Measurements from ENCODE around the gene ARSA.
A peak's percentile ranks its signal among the peaks of the same experiment; 100 is the strongest.

ARSA gene

DNA sequence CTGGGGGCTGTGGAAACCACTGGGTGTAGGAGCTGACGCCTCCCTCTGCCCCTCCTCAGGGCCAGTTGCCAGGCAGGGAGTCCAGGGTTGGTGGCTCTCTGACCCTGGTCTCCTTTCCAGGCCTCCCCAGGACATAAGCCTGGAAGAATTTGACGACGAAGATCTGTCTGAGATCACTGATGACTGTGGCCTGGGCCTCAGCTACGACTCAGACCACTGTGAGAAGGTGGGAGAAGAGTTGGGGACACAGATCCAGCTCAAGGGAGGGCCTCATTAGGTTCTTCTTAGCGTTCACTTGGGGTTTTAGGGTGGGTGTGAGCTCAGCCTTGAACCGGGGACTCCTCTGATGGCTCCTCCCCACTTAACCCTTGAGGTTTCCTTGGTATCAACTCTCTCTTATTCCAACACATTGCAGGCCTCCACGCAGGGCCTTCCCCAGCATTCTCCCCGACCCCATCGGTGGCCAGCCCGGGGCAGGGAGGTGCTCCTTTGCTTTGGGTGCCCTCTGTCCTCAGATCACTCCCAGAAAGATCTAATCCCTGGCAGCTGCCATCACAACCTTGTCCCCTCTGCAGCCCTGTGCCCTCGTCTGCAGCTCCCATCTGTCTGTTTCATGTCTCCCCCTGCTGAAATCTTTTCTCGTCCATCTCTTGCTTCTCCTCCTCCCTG lies 26.1 kb downstream of the ARSA start:
- Mint-ChIP-seq H3K4me1 (ENCODE audit: low read depth in 2 of 2) (peaks cover 2 to 7% of the 10 kb centered on the region in 2 donors), H3K9me3 (no peaks in the 10 kb centered on the region), H3K27ac (peak overlapping the region in 1 of 2 donors; percentile 9), H3K4me3 (peak overlapping the region; percentile 44 to 56), H3K27me3 (peaks cover 38 to 64% of the 10 kb centered on the region in 2 donors), H3K36me3 (ENCODE audit: insufficient read depth) (no peaks in the 10 kb centered on the region)
- DNase-seq (no peak), ATAC-seq (replicated peaks) (no peak)

DNA sequence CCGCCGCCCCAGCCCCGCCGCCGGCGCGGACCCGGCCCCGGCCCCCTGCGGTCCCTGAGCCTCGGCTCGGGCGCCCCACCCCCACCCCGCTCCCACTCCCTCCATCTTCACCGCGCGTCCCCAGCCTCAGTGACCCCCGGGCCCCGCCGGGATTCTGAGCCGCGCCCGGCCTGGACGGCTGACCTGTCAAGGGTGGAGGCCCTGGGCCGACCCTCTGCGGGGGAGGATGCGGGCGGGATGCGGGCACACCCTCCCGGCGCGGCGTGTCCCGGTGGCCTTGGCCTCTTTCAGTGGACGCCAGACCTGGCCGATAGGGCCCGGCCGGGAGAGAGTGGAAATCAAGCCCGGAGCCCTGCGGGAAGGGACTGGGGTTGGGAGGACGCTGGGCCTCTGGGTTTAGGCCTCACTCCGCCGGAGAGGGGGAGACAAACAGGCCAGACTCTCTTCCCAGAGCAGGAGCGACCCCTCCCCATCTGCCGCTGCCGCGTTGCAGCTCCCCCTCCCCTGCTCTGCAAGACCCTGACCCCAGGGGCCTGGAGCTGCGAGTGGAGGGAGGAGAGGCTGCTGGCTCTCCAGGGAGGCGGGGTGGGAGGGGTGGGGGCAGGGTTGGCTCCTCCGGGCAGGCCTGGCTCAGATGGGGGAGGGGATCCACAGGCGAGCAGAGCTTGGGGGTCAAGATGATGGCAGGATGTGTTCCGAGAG lies 26.8 kb downstream of the ARSA start:
- Mint-ChIP-seq H3K36me3 (ENCODE audit: insufficient read depth) (no peaks in the 10 kb centered on the region), H3K4me1 (ENCODE audit: low read depth in 2 of 2) (peaks cover 2 to 7% of the 10 kb centered on the region in 2 donors), H3K27ac (peak overlapping the region in 1 of 2 donors; percentile 9), H3K4me3 (peak overlapping the region; percentile 44 to 56), H3K27me3 (peaks cover 39 to 58% of the 10 kb centered on the region in 2 donors), H3K9me3 (no peaks in the 10 kb centered on the region)
- DNase-seq (no peak), ATAC-seq (replicated peaks) (no peak)

DNA sequence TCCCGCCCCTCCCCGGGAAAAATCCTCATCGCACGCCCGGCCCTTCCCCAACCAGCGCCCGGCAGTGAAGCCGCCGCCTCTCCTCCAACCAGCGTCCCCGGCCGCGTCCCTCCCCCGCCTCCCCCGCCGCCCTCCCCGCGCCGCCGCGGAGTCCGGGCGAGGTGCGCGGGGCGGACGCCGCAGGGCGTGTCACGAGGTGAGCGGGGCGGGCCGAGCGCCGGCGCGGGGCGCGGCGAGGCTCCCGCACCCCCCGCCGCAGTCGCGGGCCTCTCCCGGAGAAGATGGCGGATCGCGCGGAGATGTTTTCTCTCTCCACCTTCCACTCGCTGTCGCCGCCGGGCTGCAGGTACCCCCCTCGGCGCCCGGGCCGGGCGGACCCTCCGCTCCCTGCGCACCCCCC lies 27.4 kb downstream of the ARSA start, which contains the start of gene MAPK8IP2:
Gene MAPK8IP2, plus strand, starts transcription at position 256 of the 400 bp plus-strand sequence. Its CDS starts 26 bp downstream, at position 282.
- peak within 1 kb of the TSS in 1 of 2 donors; percentile 9 for H3K27ac Mint-ChIP-seq
- peaks cover 2 to 7% of the 10 kb centered on the region in 2 donors for H3K4me1 Mint-ChIP-seq (ENCODE audit: low read depth in 2 of 2)
- DNase-seq (no peak), ATAC-seq (replicated peaks) (peak; percentile 51)
- H3K27me3 Mint-ChIP-seq: peaks cover 39 to 52% of the 10 kb centered on the region in 2 donors
- H3K4me3 Mint-ChIP-seq: peak within 1 kb of the TSS; percentile 44 to 56
- no peaks in the 10 kb centered on the region for H3K9me3 Mint-ChIP-seq
- peaks cover under 1% of the 10 kb centered on the region for H3K36me3 Mint-ChIP-seq (ENCODE audit: insufficient read depth)

DNA sequence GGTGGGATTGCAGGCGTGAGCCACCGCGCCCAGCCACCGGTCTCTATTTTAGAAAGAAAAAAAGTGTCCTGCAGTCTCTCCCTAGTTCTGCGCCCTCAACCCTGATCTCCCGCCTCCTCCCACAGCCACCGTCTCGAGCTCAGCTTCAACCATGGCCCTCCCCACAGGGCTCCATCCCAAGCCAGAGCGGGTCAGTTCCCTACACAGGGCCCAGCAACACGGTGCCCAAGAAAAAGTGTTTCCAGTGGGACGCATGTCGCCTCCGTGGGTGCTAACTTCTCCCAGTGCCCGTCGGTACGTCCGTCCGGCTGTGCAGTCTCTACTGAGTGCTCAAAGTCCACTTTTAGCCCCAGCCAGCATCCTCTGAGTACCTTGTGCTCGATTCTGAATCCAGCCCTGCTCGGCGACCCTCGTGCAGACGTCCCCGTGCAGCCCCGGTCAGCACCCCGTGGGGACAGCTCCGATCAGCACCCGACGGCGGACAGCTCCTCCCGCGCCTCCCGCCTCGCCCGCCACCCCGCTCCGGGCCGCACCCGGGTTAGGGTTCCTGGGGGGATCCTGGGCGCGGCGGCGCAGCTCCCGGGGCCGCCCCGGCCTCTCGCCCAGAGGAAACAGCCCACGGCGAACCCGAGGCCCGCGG lies 28.0 kb downstream of the ARSA start:
- peak; percentile 95 for ATAC-seq (replicated peaks)
- Mint-ChIP-seq H3K27ac (no peak overlapping the region), H3K4me3 (peak overlapping the region; percentile 34 to 44), H3K27me3 (peaks cover 39 to 46% of the 10 kb centered on the region in 2 donors), H3K36me3 (ENCODE audit: insufficient read depth) (peaks cover 3% of the 10 kb centered on the region), H3K9me3 (no peaks in the 10 kb centered on the region), H3K4me1 (ENCODE audit: low read depth in 2 of 2) (peaks cover 2 to 7% of the 10 kb centered on the region in 2 donors)
- DNase-seq: peak; percentile 66 to 74 (median 71)

DNA sequence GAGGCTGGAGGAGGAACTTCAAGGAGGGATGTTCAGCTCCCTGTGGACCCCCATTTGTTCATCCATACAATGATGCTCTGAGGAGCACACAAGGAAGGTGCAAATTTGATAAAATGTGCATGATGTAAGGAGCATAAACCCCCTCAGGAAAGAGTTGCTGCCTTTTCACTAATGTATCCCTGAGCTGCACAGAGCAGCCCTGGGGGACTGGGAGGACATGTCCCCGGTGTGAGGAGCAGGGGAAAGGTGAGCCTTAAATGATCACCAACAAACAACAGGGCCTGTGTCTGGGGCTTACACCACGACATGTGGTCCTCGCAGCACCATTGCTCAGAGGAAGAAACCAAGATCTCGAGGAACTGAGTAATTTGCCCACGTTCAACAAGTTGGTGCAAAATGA lies 30.9 kb downstream of the ARSA start:
- no peak for ATAC-seq (replicated peaks)
- H3K4me3 Mint-ChIP-seq: no peak overlapping the region
- no peak overlapping the region for H3K27ac Mint-ChIP-seq
- no peaks in the 10 kb centered on the region for H3K9me3 Mint-ChIP-seq
- peaks cover 2 to 5% of the 10 kb centered on the region in 2 donors for H3K4me1 Mint-ChIP-seq (ENCODE audit: low read depth in 2 of 2)
- peaks cover 6% of the 10 kb centered on the region for H3K36me3 Mint-ChIP-seq (ENCODE audit: insufficient read depth)
- no peak for DNase-seq
- peaks cover 24 to 28% of the 10 kb centered on the region in 2 donors for H3K27me3 Mint-ChIP-seq

DNA sequence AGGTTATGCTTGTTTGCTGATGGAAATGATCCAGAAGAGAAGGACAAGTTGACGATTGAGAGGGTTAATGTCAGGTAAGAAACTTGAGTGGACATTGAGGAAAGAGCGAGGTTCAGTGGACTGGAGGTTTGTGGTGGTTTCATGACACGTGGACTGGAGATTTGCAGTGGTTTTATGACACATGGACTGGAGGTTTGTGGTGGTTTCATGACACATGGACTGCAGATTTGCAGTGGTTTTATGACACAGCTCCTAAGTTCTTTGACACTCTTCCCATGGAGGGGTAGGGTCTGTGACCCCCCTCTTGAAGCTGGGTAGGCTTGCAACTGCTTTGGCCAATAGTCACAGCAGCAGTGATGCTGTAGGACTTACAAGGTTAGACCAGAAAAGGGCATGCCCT lies 32.8 kb downstream of the ARSA start:
- Mint-ChIP-seq H3K36me3 (ENCODE audit: insufficient read depth) (peaks cover 6% of the 10 kb centered on the region), H3K27ac (no peak overlapping the region), H3K4me3 (no peak overlapping the region), H3K27me3 (peaks cover 17% of the 10 kb centered on the region in 2 donors), H3K4me1 (ENCODE audit: low read depth in 2 of 2) (peaks cover 0 to 3% of the 10 kb centered on the region in 2 donors), H3K9me3 (no peaks in the 10 kb centered on the region)
- DNase-seq (no peak), ATAC-seq (replicated peaks) (no peak)

DNA sequence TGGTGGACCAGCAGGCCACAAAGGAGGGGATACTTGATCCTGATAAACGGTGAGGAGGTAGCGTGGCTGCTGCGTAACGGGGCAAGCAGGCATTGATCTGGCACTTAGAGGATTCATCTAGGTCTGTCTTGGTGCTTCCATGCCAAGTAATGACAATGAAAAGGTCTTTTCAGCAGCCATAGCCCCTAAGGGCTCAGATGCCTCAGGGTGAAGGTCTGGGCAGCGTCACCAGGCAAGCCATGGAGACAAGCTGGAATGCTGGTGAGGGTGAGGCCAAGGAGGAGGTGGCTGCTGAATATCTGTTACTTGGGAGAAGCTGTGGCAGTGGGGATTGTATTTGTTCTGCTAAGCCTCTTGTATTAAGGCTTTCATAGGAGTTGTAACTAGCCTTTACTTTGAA lies 40.5 kb downstream of the ARSA start:
- no peaks in the 10 kb centered on the region for H3K27me3 Mint-ChIP-seq

DNA sequence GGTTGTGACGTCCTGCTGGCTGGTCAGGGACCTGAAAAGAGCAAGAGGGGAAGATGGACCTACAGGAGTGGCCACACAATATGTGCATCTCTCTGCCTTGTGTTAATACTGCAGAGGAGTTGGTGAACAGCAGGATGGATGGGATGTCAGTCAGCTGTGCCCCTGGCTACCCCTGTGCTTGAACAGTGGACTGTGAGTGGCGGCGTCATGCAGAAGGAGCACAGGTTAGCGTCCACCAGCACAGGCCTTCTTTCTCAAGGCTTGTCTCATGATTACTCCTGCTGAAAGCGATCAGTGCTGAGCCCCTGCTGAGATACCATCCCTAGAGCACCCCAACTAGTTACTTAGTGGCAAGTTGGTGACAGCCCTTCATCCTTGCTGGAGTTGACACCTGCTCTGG lies 41.5 kb downstream of the ARSA start:
- H3K4me1 Mint-ChIP-seq (ENCODE audit: low read depth in 2 of 2): peaks cover 5 to 8% of the 10 kb centered on the region in 2 donors
- H3K4me3 Mint-ChIP-seq: no peak overlapping the region
- H3K9me3 Mint-ChIP-seq: no peaks in the 10 kb centered on the region
- no peak for ATAC-seq (replicated peaks)
- DNase-seq: no peak
- H3K27ac Mint-ChIP-seq: no peak overlapping the region
- H3K36me3 Mint-ChIP-seq (ENCODE audit: insufficient read depth): peaks cover 13% of the 10 kb centered on the region
- H3K27me3 Mint-ChIP-seq: no peaks in the 10 kb centered on the region

More for the DNA sequence above, 40.5 kb downstream of the ARSA start:
- Mint-ChIP-seq H3K4me3 (no peak overlapping the region), H3K4me1 (ENCODE audit: low read depth in 2 of 2) (peaks cover 5 to 6% of the 10 kb centered on the region in 2 donors), H3K36me3 (ENCODE audit: insufficient read depth) (peaks cover 13% of the 10 kb centered on the region), H3K9me3 (no peaks in the 10 kb centered on the region), H3K27ac (no peak overlapping the region)
- no peak for DNase-seq
- no peak for ATAC-seq (replicated peaks)

DNA sequence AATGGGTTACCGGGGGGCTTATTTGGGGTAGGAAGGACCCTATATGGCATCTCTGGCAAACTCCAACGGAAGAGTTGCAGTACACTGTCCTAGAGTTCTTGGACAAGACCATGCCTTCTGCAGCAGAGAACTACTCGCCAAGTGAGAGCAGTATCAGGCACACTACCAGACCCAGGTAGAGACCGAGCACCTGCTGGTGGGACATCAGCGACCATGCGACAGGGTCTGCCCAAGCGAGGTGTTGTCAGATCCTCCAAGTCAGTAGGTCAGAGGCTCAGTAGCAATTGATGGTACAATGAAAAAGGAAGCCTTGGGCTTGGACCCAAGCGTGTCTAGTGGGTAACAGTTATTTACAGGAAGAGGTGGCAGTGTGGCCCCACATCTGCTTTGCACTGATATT lies 42.2 kb downstream of the ARSA start:
- no peaks in the 10 kb centered on the region for H3K9me3 Mint-ChIP-seq
- H3K27ac Mint-ChIP-seq: no peak overlapping the region
- DNase-seq: no peak
- no peak for ATAC-seq (replicated peaks)
- H3K4me3 Mint-ChIP-seq: no peak overlapping the region
- peaks cover 14% of the 10 kb centered on the region for H3K36me3 Mint-ChIP-seq (ENCODE audit: insufficient read depth)
- peaks cover 5 to 10% of the 10 kb centered on the region in 2 donors for H3K4me1 Mint-ChIP-seq (ENCODE audit: low read depth in 2 of 2)
- no peaks in the 10 kb centered on the region for H3K27me3 Mint-ChIP-seq

DNA sequence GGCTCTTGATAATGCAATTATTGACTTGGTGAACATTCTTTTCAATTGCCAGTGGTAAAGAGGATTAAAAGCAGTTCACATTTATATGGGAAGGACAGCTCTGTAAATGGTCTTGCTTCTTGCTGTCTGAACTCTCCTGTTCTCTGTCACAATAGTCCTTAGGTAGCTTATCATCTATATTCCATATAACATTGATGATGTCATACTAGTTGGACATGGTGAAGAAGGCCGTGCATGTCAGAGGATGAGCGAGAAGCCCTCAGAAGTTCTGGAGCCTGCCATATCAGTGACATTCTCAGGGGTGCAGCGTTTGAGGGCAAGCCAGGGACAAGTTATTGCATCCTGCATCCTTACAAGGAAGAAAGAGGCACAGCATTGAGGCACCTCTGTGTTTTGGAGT lies 42.7 kb downstream of the ARSA start:
- no peak overlapping the region for H3K4me3 Mint-ChIP-seq
- H3K9me3 Mint-ChIP-seq: no peaks in the 10 kb centered on the region
- peaks cover 18% of the 10 kb centered on the region for H3K36me3 Mint-ChIP-seq (ENCODE audit: insufficient read depth)
- no peak overlapping the region for H3K27ac Mint-ChIP-seq
- no peaks in the 10 kb centered on the region for H3K27me3 Mint-ChIP-seq
- H3K4me1 Mint-ChIP-seq (ENCODE audit: low read depth in 2 of 2): peaks cover 5 to 11% of the 10 kb centered on the region in 2 donors
- DNase-seq (no peak), ATAC-seq (replicated peaks) (no peak)

DNA sequence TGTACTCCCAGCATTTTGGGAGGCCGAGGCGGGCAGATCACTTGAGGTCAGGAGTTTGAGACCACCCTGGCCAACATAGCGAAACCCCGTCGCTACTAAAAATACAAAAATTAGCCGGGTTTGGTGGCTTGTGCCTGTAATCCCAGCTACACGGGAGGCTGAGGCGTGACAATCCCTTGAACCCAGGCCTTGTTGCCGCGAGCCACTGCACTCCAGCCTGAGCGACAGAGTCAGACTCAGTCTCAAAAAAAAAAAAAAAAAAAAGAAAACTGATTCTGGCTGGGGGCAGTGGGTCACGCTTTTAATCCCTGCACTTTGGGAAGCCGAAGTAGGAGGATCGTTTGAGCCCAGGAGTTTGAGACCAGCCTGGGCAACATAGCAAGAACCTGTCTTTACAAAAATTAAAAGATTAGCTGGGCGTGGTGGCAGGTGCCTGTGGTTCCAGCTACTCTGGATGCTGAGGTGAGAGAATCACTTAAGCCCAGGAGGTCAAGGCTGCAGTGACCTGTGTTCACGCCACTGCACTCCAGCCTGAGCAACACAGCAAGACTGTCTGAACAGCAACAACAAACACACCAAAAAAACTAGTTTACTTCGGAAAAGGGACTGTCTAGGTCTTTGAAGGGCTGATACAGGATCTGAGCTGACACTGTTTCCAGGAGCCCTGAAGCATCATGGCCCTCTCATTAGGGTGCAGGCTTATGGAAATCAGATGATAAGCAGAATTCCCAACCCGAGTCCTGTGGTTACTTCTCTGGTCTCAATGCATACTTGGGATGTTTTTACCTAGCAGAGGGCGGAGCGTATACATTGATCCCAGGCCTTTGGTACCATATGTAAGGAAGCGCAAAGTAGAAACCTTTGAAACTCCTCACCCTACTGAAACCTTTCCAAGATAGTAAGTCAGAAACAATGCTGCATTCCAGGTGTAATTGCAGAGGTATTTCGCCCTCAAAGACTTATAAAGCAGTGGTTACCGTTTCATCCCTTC lies 43.6 kb downstream of the ARSA start:
- Mint-ChIP-seq H3K27me3 (no peaks in the 10 kb centered on the region), H3K9me3 (no peaks in the 10 kb centered on the region), H3K4me3 (peak overlapping the region; percentile 88 to 91), H3K27ac (no peak overlapping the region), H3K4me1 (ENCODE audit: low read depth in 2 of 2) (peaks cover 5 to 12% of the 10 kb centered on the region in 2 donors), H3K36me3 (ENCODE audit: insufficient read depth) (peaks cover 18% of the 10 kb centered on the region)
- ATAC-seq (replicated peaks) (no peak), DNase-seq (no peak)

DNA sequence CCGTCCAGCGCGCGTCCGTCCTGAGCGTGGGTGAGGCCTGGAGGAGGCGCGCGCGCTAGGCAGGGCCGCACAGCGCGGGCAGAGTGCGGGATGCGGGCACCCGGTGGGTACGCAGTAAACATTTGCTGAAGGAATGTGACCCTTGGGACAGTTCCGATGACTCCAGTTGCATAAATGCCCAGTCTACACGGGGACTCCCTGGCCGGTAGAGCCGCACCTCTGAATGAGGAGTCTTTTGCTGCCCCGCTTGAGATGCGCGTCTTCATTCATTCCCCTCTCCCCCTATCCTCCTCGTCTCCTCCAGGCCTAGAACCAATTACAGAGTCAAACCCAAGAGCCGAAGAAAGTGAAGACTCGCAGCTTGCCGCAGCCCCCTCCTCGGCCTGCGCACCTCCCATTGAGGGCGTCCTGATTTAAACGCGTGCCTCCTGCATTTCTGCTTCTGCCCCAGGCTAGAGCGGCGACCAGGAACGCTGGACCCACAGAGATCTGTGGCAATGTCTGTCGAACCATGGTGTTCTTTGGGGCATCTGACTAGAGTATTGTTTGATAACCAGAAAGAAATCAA lies 44.6 kb downstream of the ARSA start:
- ATAC-seq (replicated peaks) (peak; percentile 14), DNase-seq (no peak)
- H3K36me3 Mint-ChIP-seq (ENCODE audit: insufficient read depth): peaks cover 18% of the 10 kb centered on the region
- peak overlapping the region; percentile 88 to 91 for H3K4me3 Mint-ChIP-seq
- H3K27me3 Mint-ChIP-seq: no peaks in the 10 kb centered on the region
- peak overlapping the region; percentile 96 for H3K27ac Mint-ChIP-seq
- H3K4me1 Mint-ChIP-seq (ENCODE audit: low read depth in 2 of 2): peaks cover 5 to 12% of the 10 kb centered on the region in 2 donors
- H3K9me3 Mint-ChIP-seq: no peaks in the 10 kb centered on the region

Measured in effector memory CD8-positive, alpha-beta T cell (primary cell).